ENCODE results near the gene RHOB.

The RHOB gene

GRCh38 chr2:20470211-20470610 lies 23.3 kb downstream of the RHOB start:
- no peak for TF ChIP-seq CTCF (conservative IDR thresholded peaks at IDR 0.05; ENCODE audit: control insufficient read depth, insufficient read depth, low read depth, low read length)
- no peak for DNase-seq (ENCODE audit: low read depth)
- no peak overlapping the region for H3K4me3 ChIP-seq (ENCODE audit: control insufficient read depth, low read depth, low read length)

DNA sequence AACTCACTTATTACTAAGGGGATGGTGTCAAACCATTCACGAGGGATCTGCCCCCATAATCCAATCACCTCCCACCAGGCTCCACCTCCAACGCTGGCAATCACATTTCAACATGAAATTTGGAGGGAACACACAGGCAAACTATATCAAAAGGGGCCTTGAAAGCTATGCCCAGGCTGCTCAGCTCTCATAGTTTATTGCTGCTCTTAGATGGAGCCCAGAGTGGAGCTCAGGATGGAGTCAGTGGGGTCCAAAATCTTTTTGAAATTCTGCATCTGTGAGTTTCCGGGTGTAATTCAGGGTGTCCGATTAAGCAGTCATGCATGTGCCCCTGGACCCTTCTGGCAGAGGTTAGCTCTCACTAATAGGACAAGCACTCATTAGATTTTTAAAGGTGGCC lies 24.3 kb downstream of the RHOB start:
- H3K4me3 ChIP-seq (ENCODE audit: control insufficient read depth, low read depth, low read length), result no peak overlapping the region
- no peak for TF ChIP-seq CTCF (conservative IDR thresholded peaks at IDR 0.05; ENCODE audit: control insufficient read depth, insufficient read depth, low read depth, low read length)
- no peak for DNase-seq (ENCODE audit: low read depth)

- TF ChIP-seq CTCF (conservative IDR thresholded peaks at IDR 0.05; ENCODE audit: control insufficient read depth, insufficient read depth, low read depth, low read length), result no peak
- no peak overlapping the region for H3K4me3 ChIP-seq (ENCODE audit: control insufficient read depth, low read depth, low read length)
- no peak for DNase-seq (ENCODE audit: low read depth)
Observed at GRCh38 chr2:20471902-20472559, 25.2 kb downstream of the RHOB start.

DNA sequence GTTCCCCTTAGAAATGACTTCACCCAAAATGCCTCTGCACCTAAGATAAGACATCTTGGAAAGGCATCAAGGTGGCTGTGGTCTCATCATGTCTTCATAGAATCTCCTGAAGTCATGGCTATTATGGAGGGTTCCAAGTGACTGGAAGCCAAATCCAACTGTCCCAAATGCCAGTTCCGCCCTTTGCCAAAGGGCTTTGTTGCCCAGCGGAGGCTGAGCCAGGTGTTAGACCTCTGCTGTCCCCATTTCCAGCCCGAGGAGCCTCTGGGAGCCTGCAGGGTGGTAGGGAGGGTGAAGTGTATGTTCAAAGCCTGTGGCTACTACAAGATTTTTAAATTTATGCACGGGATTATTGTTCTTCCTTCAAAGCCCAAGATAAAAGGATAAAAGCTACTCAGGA lies 25.7 kb downstream of the RHOB start:
- no peak for TF ChIP-seq CTCF (conservative IDR thresholded peaks at IDR 0.05; ENCODE audit: control insufficient read depth, insufficient read depth, low read depth, low read length)
- H3K4me3 ChIP-seq (ENCODE audit: control insufficient read depth, low read depth, low read length), result no peak overlapping the region

GRCh38 chr2:20473128-20473527 lies 26.3 kb downstream of the RHOB start:
- no peak for TF ChIP-seq CTCF (conservative IDR thresholded peaks at IDR 0.05; ENCODE audit: control insufficient read depth, insufficient read depth, low read depth, low read length)
- no peak for DNase-seq (ENCODE audit: low read depth)
- no peak overlapping the region for H3K4me3 ChIP-seq (ENCODE audit: control insufficient read depth, low read depth, low read length)

More for the DNA sequence above, 25.7 kb downstream of the RHOB start:
- DNase-seq (ENCODE audit: low read depth), result no peak

- no peak for TF ChIP-seq CTCF (conservative IDR thresholded peaks at IDR 0.05; ENCODE audit: control insufficient read depth, insufficient read depth, low read depth, low read length)
- no peak for DNase-seq (ENCODE audit: low read depth)
Observed at GRCh38 chr2:20474757-20475566, 28.1 kb downstream of the RHOB start.

More at GRCh38 chr2:20474757-20475566, 28.1 kb downstream of the RHOB start:
- H3K4me3 ChIP-seq (ENCODE audit: control insufficient read depth, low read depth, low read length), result no peak overlapping the region

Data from fibroblast of mammary gland (primary cell).